OCI-LY7 (cell line): ENCODE data around the gene TRAF3. TPM values are rescaled to one million over a fixed set of nuclear protein-coding genes. Genes with fewer than 3 reads are reported as not detected.

Experiments used
- BruUV-seq: library from RNA; stranded (reverse); fragments of 400-500 nt; replicated peaks from 2 replicates; lab custom pipeline; 2021; lab: Mats Ljungman, UMichigan
- CTCF ChIA-PET: fragments of 300-600 bp; sonication (Branson Sonifier 250); formaldehyde crosslinking; loops from one replicate; lab custom pipeline; 2022; ENCODE audit warnings: antibody characterized with exemption; ENCODE audit not compliant: unreplicated experiment; lab: Charles Lee
- POLR2A ChIA-PET: fragments of 300-600 bp; sonication (Branson Sonifier 250); formaldehyde crosslinking; loops from one replicate; lab custom pipeline; 2022; ENCODE audit warnings: antibody characterized with exemption; lab: Charles Lee
- DNase-seq: peaks from one replicate; pipeline ENCODE4 v3.0.0-alpha.2; 2015; ENCODE audit warnings: low spot score
- H2AFZ ChIP-seq: fragments of 200-600 bp; sonication (generic), shearing (Covaris generic); 2 replicates; pipeline ENCODE4 v1.6.1; 2014; ENCODE audit warnings: mild to moderate bottlenecking, antibody characterized with exemption, low read length, moderate library complexity
- H3K27ac ChIP-seq: fragments of 200-600 bp; sonication (generic); 2 replicates; pipeline ENCODE4 v1.5.1; 2014; ENCODE audit warnings: mixed run types, low read depth, mild to moderate bottlenecking, moderate library complexity, low read length, inconsistent platforms; ENCODE audit not compliant: poor library complexity, severe bottlenecking
- H3K36me3 ChIP-seq: fragments of 200-600 bp; sonication (generic); 2 replicates; pipeline ENCODE4 v1.6.1; 2014; ENCODE audit warnings: mild to moderate bottlenecking, antibody characterized with exemption, low read length, moderate library complexity, mixed read lengths; ENCODE audit not compliant: insufficient read depth
- H3K4me1 ChIP-seq: fragments of 200-600 bp; sonication (generic); 2 replicates; pipeline ENCODE4 v1.5.1; 2014; ENCODE audit warnings: mild to moderate bottlenecking, low read length; ENCODE audit not compliant: insufficient read depth, poor library complexity, severe bottlenecking
- H3K4me2 ChIP-seq: fragments of 200-600 bp; sonication (generic); 2 replicates; pipeline ENCODE4 v1.6.1; 2014; ENCODE audit warnings: mild to moderate bottlenecking, low read length
- H3K4me3 ChIP-seq: fragments of 200-600 bp; sonication (generic); 2 replicates; pipeline ENCODE4 v1.5.1; 2014; ENCODE audit warnings: mild to moderate bottlenecking, low read depth, low read length; ENCODE audit not compliant: poor library complexity, severe bottlenecking
- H3K79me2 ChIP-seq: fragments of 200-600 bp; sonication (generic); 2 replicates; pipeline ENCODE4 v1.6.1; 2016; ENCODE audit warnings: low read depth, mild to moderate bottlenecking, low read length, moderate library complexity, mixed read lengths; ENCODE audit not compliant: insufficient read depth
- H3K9me2 ChIP-seq: fragments of 200-600 bp; sonication (generic); 2 replicates; pipeline ENCODE4 v1.6.1; 2016; ENCODE audit warnings: mild to moderate bottlenecking, low read length, mixed read lengths; ENCODE audit not compliant: insufficient read depth
- H3K9me3 ChIP-seq: fragments of 200-600 bp; sonication (generic); 2 replicates; pipeline ENCODE4 v1.6.1; 2014; ENCODE audit warnings: mild to moderate bottlenecking, mixed run types, low read length, mixed read lengths
- H4K20me1 ChIP-seq: fragments of 200-600 bp; sonication (generic); 2 replicates; pipeline ENCODE4 v1.6.1; 2014; ENCODE audit warnings: mild to moderate bottlenecking, antibody characterized with exemption, low read length, moderate library complexity, mixed read lengths; ENCODE audit not compliant: insufficient read depth
- CTCF ChIP-seq: fragments of 200-600 bp; sonication (generic); conservative IDR thresholded peaks from 2 replicates; pipeline ENCODE4 v1.5.1; 2014; ENCODE audit warnings: mild to moderate bottlenecking, antibody characterized with exemption, low read length, moderate library complexity, mixed read lengths
- EZH2phosphoT487 ChIP-seq: fragments of 200-600 bp; sonication (generic); IDR thresholded peaks from 2 replicates; pipeline ENCODE4 v1.6.1; 2018; ENCODE audit warnings: low read depth, borderline replicate concordance, mild to moderate bottlenecking, mixed run types, antibody characterized with exemption, low read length, moderate library complexity, mixed read lengths
- intact Hi-C: fragments of 100-400 bp; cut with micrococcal nuclease; formaldehyde crosslinking; loops from one replicate; pipeline ENCODE4 v1.10.0; 2022; ENCODE audit not compliant: unreplicated experiment
- total RNA-seq, 2 experiments: library from RNA; depleted of rRNA in 1 of 2; stranded (reverse); fragments of >200 nt in 1 of 2; shearing (Covaris generic) in 1 of 2; gene quantifications; 2 replicates each; pipeline ENCODE4 v1.2.3, GENCODE V29; 2014 to 2022

Gene TRAF3
- total RNA-seq, 2 experiments from 2014 or later: 0.82 to 2.9 TPM

GRCh38 chr14:102915292-102916110 is 138.3 kb downstream of the TRAF3 start:
- Histone ChIP-seq H3K9me3 (no peaks in the 10 kb centered on the region), H3K4me2 (no peak overlapping the region), H3K79me2 (no peaks in the 10 kb centered on the region), H2AFZ (no peak overlapping the region), H4K20me1 (peaks cover 8% of the 10 kb centered on the region; the same call in 1 of the 2 replicates), H3K9me2 (no peaks in the 10 kb centered on the region), H3K4me1 (peaks cover 28% of the 10 kb centered on the region), H3K27ac (no peak overlapping the region), H3K4me3 (no peak overlapping the region), H3K36me3 (no peaks in the 10 kb centered on the region)
- ChIA-PET POLR2A (no interaction called here), CTCF (interaction anchor here (0.9 kb wide), 1 partner anchor 219 kb away, joined by 4 read pairs; no protein-coding TSS in a partner anchor)
- intact Hi-C loops: loop anchor here (2.0 to 5.0 kb wide), 4 partner anchors 37 to 478 kb away; partner anchors contain the start of gene RCOR1
- no peak for TF ChIP-seq CTCF
- no peak for TF ChIP-seq EZH2phosphoT487
- DNase-seq: no peak
- no TSS peak for BruUV-seq

GRCh38 chr14:102916347-102917055 is 139.3 kb downstream of the TRAF3 start:
- H3K79me2 ChIP-seq: no peaks in the 10 kb centered on the region
- no peak overlapping the region for H3K27ac ChIP-seq
- TF ChIP-seq CTCF (no peak), EZH2phosphoT487 (no peak)
- CTCF ChIA-PET: interaction anchor here (0.6 kb wide), 2 partner anchors 35 to 392 kb away, joined by 3 read pairs; no protein-coding TSS in a partner anchor
- H3K4me1 ChIP-seq: peaks cover 28% of the 10 kb centered on the region
- no peak for DNase-seq
- no peak overlapping the region for H3K4me2 ChIP-seq
- H3K4me3 ChIP-seq: no peak overlapping the region
- no peak overlapping the region for H2AFZ ChIP-seq
- H3K36me3 ChIP-seq: no peaks in the 10 kb centered on the region
- intact Hi-C loops: loop anchor here (1.0 to 5.0 kb wide), 5 partner anchors 15 to 479 kb away; partner anchors contain the start of gene RCOR1
- no peaks in the 10 kb centered on the region for H3K9me3 ChIP-seq
- BruUV-seq: no TSS peak
- peaks cover 8% of the 10 kb centered on the region; the same call in 1 of the 2 replicates for H4K20me1 ChIP-seq
- POLR2A ChIA-PET: no interaction called here
- H3K9me2 ChIP-seq: no peaks in the 10 kb centered on the region
